ENCODE measurements around the gene KRTAP5-2.
"Not testable (repeated sequence)": the region's sequence is repeated elsewhere in the genome, so short reads cannot be mapped to it uniquely, and the experiment has no call there.

DNA sequence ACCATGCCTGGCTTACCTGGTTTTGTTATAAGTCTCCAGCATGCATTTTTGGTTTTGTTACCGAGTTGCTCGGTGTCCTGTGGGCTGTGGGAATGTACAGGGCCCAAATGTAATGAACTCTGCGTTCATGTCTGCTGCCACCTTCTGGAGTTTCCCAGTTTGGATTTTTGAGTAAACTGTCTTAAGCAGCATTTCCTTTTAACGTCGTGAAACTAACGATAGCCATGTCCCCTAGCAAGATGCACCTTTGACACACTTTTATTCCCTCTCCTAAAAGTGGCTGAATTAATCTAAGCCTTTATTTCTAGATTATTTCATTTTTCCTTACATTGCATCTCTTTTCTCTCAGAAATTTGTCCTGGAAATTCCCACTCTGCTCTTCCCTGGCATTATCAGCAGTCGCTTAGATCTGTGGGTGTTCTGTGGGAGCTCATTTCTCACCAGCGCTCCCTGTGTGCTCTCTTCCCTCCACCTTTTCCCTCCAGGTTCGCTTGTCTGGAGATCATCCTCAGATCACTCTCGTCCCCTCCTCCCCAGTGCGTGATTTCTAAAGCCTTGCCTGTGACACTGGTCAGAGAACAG, 2.0 kb downstream of the KRTAP5-2 start:
- TF ChIP-seq, protein P1, sequence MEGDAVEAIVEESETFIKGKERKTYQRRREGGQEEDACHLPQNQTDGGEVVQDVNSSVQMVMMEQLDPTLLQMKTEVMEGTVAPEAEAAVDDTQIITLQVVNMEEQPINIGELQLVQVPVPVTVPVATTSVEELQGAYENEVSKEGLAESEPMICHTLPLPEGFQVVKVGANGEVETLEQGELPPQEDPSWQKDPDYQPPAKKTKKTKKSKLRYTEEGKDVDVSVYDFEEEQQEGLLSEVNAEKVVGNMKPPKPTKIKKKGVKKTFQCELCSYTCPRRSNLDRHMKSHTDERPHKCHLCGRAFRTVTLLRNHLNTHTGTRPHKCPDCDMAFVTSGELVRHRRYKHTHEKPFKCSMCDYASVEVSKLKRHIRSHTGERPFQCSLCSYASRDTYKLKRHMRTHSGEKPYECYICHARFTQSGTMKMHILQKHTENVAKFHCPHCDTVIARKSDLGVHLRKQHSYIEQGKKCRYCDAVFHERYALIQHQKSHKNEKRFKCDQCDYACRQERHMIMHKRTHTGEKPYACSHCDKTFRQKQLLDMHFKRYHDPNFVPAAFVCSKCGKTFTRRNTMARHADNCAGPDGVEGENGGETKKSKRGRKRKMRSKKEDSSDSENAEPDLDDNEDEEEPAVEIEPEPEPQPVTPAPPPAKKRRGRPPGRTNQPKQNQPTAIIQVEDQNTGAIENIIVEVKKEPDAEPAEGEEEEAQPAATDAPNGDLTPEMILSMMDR (conservative IDR thresholded peaks at IDR 0.05; ENCODE audit: low read depth, low read length): 0 out of 2 replicates have a peak, but pooled peaks have one; percentile 15
- TF ChIP-seq, protein P2, sequence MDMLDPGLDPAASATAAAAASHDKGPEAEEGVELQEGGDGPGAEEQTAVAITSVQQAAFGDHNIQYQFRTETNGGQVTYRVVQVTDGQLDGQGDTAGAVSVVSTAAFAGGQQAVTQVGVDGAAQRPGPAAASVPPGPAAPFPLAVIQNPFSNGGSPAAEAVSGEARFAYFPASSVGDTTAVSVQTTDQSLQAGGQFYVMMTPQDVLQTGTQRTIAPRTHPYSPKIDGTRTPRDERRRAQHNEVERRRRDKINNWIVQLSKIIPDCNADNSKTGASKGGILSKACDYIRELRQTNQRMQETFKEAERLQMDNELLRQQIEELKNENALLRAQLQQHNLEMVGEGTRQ (IDR thresholded peaks at IDR 0.05; ENCODE audit: low read depth, low read length): not testable (repeated sequence)
- not testable (repeated sequence) for TF ChIP-seq MAZ (IDR thresholded peaks at IDR 0.05; ENCODE audit: borderline replicate concordance, low read depth, low read length); POLR2A (IDR thresholded peaks at IDR 0.05; ENCODE audit: low read depth, low read length); RCOR1 (IDR thresholded peaks at IDR 0.05; ENCODE audit: insufficient replicate concordance, low read length); MXI1 (IDR thresholded peaks at IDR 0.05; ENCODE audit: borderline replicate concordance, low read depth, low read length); RAD21 (IDR thresholded peaks at IDR 0.05; ENCODE audit: low read length); CEBPB (IDR thresholded peaks at IDR 0.05; ENCODE audit: low read depth, low read length); CHD1 (IDR thresholded peaks at IDR 0.05; ENCODE audit: low read depth, low read length); FOS (IDR thresholded peaks at IDR 0.05; ENCODE audit: low read depth, low read length); BHLHE40 (IDR thresholded peaks at IDR 0.05; ENCODE audit: low read depth, low read length); RFX5 (IDR thresholded peaks at IDR 0.05; ENCODE audit: low read depth, low read length); MAFK (IDR thresholded peaks at IDR 0.05; ENCODE audit: low read depth, low read length); SMC3 (IDR thresholded peaks at IDR 0.05; ENCODE audit: low read depth, low read length)
